Fibroblast of skin of scalp (primary cell): ENCODE measurements around the gene CFAP74.

Experiments used
- DNase-seq: peaks from one replicate; pipeline ENCODE4 v3.0.0-alpha.2; 2013

CFAP74 gene

GRCh38 chr1:2042830-2043773, 39.5 kb upstream of the CFAP74 start:
- no peak for DNase-seq

- no peak for DNase-seq
Measured at GRCh38 chr1:2041887-2042286, 38.3 kb upstream of the CFAP74 start.

- DNase-seq: no peak
Measured at GRCh38 chr1:2041305-2041704, 37.7 kb upstream of the CFAP74 start.

- no peak for DNase-seq
Measured at GRCh38 chr1:2039251-2039650, 35.7 kb upstream of the CFAP74 start.

- DNase-seq: no peak
Measured at GRCh38 chr1:2038229-2038628, 34.6 kb upstream of the CFAP74 start.

- DNase-seq: no peak
Measured at GRCh38 chr1:2037314-2037979, 33.9 kb upstream of the CFAP74 start.

GRCh38 chr1:2036287-2036686, 32.7 kb upstream of the CFAP74 start:
- no peak for DNase-seq

- DNase-seq: no peak
Measured at GRCh38 chr1:2033165-2033564, 29.6 kb upstream of the CFAP74 start.

- DNase-seq: no peak
Measured at GRCh38 chr1:2032737-2033136, 29.2 kb upstream of the CFAP74 start.

- no peak for DNase-seq
Measured at GRCh38 chr1:2031546-2032540, 28.3 kb upstream of the CFAP74 start.

- DNase-seq: no peak
Measured at GRCh38 chr1:2030076-2030871, 26.7 kb upstream of the CFAP74 start.

- DNase-seq: no peak
Measured at GRCh38 chr1:2029561-2029960, 26.0 kb upstream of the CFAP74 start.

GRCh38 chr1:2028870-2029560, 25.4 kb upstream of the CFAP74 start:
- DNase-seq: no peak

GRCh38 chr1:2027961-2028583, 24.5 kb upstream of the CFAP74 start:
- no peak for DNase-seq

- no peak for DNase-seq
Measured at GRCh38 chr1:2025491-2025981, 21.9 kb upstream of the CFAP74 start.

GRCh38 chr1:2024887-2025286, 21.3 kb upstream of the CFAP74 start:
- no peak for DNase-seq

- DNase-seq: no peak
Measured at GRCh38 chr1:2024451-2024850, 20.9 kb upstream of the CFAP74 start.

- DNase-seq: no peak
Measured at GRCh38 chr1:2023187-2023586, 19.6 kb upstream of the CFAP74 start.

- DNase-seq: no peak
Measured at GRCh38 chr1:2022063-2022770, 18.6 kb upstream of the CFAP74 start.

- no peak for DNase-seq
Measured at GRCh38 chr1:2021550-2021949, 18.0 kb upstream of the CFAP74 start.
